Subcutaneous abdominal adipose tissue (tissue), 5 donors: ENCODE data around the gene TM4SF4.

Experiments
- H3K27ac ChIP-seq: one replicate; pipeline ENCODE4 v1.7.0; 2013; ENCODE audit warnings: low read depth, mild to moderate bottlenecking, inconsistent platforms, low read length, moderate library complexity
- H3K27me3 ChIP-seq, 5 donors: one replicate each; pipeline ENCODE4 v1.7.0; 2013; ENCODE audit warnings: low read length in 5 of 5, inconsistent platforms in 1 of 5; ENCODE audit not compliant: control insufficient read depth in 5 of 5, insufficient read depth in 4 of 5
- H3K36me3 ChIP-seq, 5 donors: one replicate each; pipeline ENCODE4 v1.7.0; 2013; ENCODE audit warnings: low read length in 5 of 5; ENCODE audit not compliant: control insufficient read depth in 5 of 5, insufficient read depth in 5 of 5
- H3K4me1 ChIP-seq, 5 donors: one replicate each; pipeline ENCODE4 v1.7.0; 2013; ENCODE audit warnings: low read length in 5 of 5, mild to moderate bottlenecking in 3 of 5, moderate library complexity in 1 of 5; ENCODE audit not compliant: control insufficient read depth in 5 of 5, insufficient read depth in 5 of 5
- H3K4me3 ChIP-seq, 5 donors: one replicate each; pipeline ENCODE4 v1.7.0; 2013; ENCODE audit warnings: low read length in 5 of 5, low read depth in 1 of 5
- H3K9ac ChIP-seq, 5 donors: one replicate each; pipeline ENCODE4 v1.7.0; 2013; ENCODE audit warnings: low read length in 5 of 5, mild to moderate bottlenecking in 4 of 5, moderate library complexity in 3 of 5
- H3K9me3 ChIP-seq, 5 donors: one replicate each; pipeline ENCODE4 v1.7.0; 2013; ENCODE audit warnings: low read length in 5 of 5; ENCODE audit not compliant: control insufficient read depth in 5 of 5
- donor health status: healthy.
- donor health status: healthy.
- donor health status: healthy.
- donor health status: healthy.
- donor health status: healthy.

The TM4SF4 gene

DNA sequence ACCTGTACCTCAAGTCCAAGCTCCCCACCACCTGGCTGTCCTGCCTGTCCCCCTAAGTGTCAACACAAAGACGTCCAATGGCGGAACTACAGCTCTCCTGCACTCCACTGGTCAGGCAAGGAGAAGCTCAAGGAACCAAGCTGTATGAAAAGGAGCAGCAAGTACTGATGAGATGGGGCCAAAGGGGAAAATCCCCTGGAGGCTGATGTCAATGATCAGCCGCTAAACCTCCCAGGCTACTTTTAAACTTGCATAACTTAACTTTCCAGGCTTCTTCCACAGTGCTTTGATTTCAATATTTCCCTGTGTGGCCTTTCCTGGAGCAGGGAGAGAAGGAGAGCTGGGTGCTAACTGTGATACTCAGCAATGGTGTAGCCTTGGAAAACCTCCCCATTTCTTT, 35.0 kb downstream of the TM4SF4 start:
- peaks cover 8 to 30% (median 18%) of the 10 kb centered on the region in 5 donors for H3K4me1 ChIP-seq
- no peak overlapping the region for H3K4me3 ChIP-seq
- no peak overlapping the region for H3K27ac ChIP-seq

DNA sequence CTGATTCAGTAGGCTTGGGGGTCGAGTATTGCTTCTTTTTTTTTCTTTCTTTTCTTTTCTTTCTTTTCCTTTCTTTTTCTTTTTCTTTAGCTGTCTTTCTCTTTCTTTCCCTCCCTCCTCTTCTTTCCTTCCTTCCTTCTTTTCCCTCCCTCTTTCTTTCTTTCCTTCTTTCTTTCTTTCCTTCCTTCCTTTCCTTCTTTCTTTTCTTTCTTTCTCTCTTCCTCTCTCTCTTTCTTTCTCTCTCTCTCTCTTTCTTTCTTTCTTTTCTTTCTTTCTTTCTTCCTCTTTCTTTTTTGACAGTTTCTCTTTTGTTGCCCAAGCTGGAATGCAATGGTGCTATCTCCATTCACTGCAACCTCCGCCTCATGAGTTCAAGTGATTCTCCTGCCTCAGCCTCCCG, 36.0 kb downstream of the TM4SF4 start:
- peaks cover 8 to 30% (median 18%) of the 10 kb centered on the region in 5 donors for H3K4me1 ChIP-seq
- no peaks in the 10 kb centered on the region for H3K9me3 ChIP-seq
- H3K9ac ChIP-seq = no peak overlapping the region
- H3K27me3 ChIP-seq = no peaks in the 10 kb centered on the region
- no peak overlapping the region for H3K4me3 ChIP-seq
- H3K36me3 ChIP-seq = no peaks in the 10 kb centered on the region
- H3K27ac ChIP-seq = no peak overlapping the region

More for the DNA sequence above, 35.0 kb downstream of the TM4SF4 start:
- H3K9me3 ChIP-seq = no peaks in the 10 kb centered on the region
- H3K27me3 ChIP-seq = no peaks in the 10 kb centered on the region
- no peak overlapping the region for H3K9ac ChIP-seq
- H3K36me3 ChIP-seq = no peaks in the 10 kb centered on the region

DNA sequence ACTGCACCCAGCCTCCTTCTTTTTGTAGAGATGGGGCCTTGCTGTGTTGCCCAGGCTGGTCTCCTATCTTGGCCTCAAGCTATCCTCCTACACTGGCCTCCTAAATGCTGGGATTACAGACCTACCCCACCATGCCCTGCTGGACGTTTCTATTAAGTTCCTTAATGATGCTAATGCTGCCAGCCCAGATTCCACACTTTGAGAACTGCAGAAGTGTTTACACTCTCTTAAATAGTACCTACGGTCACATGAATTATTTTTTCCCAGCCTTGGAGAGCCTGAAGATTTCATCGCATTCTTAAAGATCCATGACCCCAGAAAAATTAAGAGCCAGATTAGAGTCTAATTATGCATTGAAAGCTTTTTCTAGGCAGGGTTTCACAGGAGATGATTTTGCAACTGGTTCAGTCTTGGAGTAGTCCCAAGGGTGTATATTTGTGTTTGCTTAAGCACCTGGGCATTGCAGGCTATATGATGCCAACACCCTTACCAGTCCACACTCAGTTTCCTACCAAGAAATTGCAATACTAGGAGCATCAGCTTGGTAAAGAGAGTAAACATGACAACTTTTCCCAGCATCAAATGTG, 36.6 kb downstream of the TM4SF4 start:
- no peak overlapping the region for H3K27ac ChIP-seq
- H3K4me1 ChIP-seq = peaks cover 8 to 29% (median 18%) of the 10 kb centered on the region in 5 donors
- H3K4me3 ChIP-seq = no peak overlapping the region
- H3K9ac ChIP-seq = no peak overlapping the region
- no peaks in the 10 kb centered on the region for H3K27me3 ChIP-seq
- H3K36me3 ChIP-seq = no peaks in the 10 kb centered on the region
- H3K9me3 ChIP-seq = no peaks in the 10 kb centered on the region

DNA sequence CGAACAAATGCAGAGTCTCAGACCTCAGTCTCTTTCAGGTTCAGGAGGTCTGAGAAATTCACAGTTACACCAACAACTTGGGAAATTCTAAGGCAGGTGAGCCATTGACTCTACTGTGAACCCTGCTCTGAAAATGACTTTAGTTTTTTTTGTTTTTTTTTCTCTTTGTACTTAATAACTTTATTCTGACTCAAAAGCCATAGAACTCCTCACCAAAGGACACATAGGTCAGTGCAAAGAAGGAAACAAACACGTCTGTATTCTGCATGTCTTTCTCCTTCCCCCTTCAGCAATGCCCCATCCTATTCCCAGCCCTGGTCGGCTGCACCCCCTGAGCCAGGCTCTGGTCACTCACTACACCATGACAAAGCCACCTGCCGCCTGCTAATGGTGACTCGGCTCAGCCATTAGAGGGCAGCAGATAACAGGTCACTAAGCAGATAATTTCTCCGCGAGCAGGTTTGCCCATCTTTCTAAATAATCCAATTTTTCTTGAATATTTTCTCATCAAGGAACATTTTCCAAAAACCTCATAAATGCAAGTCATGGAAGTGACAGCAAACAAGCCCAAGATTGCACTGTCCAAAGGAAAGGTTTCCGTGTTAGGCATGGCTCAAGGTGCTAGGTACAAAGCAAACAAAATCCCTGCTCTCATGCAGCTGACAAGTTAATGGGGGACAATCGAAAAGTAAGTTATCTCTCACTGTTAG, 37.7 kb downstream of the TM4SF4 start:
- peaks cover 6 to 23% (median 15%) of the 10 kb centered on the region in 5 donors for H3K4me1 ChIP-seq
- no peaks in the 10 kb centered on the region for H3K9me3 ChIP-seq
- no peak overlapping the region for H3K9ac ChIP-seq
- no peak overlapping the region for H3K4me3 ChIP-seq
- H3K36me3 ChIP-seq = peaks cover 0 to 3% (median 0%) of the 10 kb centered on the region in 5 donors
- H3K27me3 ChIP-seq = no peaks in the 10 kb centered on the region
- no peak overlapping the region for H3K27ac ChIP-seq

DNA sequence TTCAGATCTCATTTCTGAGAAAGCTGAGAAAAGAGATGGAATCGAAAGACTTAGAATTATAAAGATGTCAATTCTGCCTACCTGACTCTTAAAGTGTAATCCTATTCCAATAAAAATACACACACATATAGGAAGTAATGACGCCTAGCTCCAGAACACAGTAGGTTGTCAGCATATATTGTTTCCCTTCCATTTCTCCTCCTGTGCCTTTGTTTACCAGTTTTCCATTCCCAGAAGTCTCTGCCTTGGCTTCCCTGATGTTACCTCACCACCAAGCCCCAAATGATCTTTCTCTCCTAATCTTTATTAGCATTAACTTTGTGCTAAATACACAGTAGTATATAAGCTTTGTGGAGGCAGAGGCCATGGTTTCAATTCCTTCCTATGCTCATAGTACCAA, 40.0 kb downstream of the TM4SF4 start:
- Histone ChIP-seq H3K27me3 (no peaks in the 10 kb centered on the region), H3K9me3 (no peaks in the 10 kb centered on the region), H3K9ac (no peak overlapping the region), H3K4me3 (no peak overlapping the region), H3K27ac (no peak overlapping the region), H3K36me3 (peaks cover 0 to 9% (median 4%) of the 10 kb centered on the region in 5 donors), H3K4me1 (peaks cover 0 to 5% (median 4%) of the 10 kb centered on the region in 5 donors)

DNA sequence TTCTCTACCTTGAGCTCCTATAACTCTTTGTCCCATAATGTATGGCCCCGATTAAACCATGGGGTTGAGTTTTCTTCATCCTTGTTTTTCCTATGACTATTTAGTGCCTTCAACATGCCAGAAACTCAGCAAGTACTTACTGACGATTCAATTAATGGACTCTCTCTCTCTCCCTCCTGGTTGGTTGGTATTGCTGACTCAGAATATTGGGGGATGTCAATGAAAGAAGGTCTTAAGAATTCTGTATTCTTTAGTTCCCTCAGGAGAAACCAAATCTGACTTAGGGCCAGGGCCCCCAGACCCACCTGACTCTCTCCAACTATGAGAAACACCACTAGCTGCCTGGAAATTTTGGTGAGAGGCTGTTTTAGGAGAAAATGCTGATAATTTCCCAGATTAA, 40.8 kb downstream of the TM4SF4 start:
- H3K9ac ChIP-seq = no peak overlapping the region
- H3K9me3 ChIP-seq = no peaks in the 10 kb centered on the region
- peaks cover 0 to 12% (median 9%) of the 10 kb centered on the region in 5 donors for H3K36me3 ChIP-seq
- H3K27ac ChIP-seq = no peak overlapping the region
- no peak overlapping the region for H3K4me3 ChIP-seq
- peaks cover 0 to 3% (median 0%) of the 10 kb centered on the region in 5 donors for H3K4me1 ChIP-seq
- no peaks in the 10 kb centered on the region for H3K27me3 ChIP-seq

DNA sequence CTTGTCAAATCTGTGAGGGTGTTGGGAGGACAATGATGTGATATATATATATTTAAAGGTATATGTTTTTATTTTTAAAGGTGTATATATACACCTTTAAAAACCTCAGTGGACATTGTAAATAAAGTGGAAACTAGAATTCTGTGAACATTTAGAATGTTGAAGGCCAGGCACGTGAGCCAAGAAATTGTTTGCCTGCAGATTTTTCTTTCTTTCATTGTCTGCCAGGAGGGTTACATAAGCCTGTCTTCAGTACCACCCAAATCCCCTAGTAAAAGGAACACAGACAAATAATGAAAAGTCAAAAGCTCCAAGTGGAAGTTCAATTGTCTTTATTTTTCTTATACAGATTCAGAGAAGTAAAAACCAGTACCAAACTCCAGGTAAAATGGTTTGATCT, 42.4 kb downstream of the TM4SF4 start:
- H3K36me3 ChIP-seq = peaks cover 8 to 22% (median 14%) of the 10 kb centered on the region in 5 donors
- H3K9me3 ChIP-seq = no peaks in the 10 kb centered on the region
- no peak overlapping the region for H3K9ac ChIP-seq
- H3K27me3 ChIP-seq = no peaks in the 10 kb centered on the region
- peaks cover 0 to 3% (median 0%) of the 10 kb centered on the region in 5 donors for H3K4me1 ChIP-seq
- no peak overlapping the region for H3K27ac ChIP-seq
- no peak overlapping the region for H3K4me3 ChIP-seq

DNA sequence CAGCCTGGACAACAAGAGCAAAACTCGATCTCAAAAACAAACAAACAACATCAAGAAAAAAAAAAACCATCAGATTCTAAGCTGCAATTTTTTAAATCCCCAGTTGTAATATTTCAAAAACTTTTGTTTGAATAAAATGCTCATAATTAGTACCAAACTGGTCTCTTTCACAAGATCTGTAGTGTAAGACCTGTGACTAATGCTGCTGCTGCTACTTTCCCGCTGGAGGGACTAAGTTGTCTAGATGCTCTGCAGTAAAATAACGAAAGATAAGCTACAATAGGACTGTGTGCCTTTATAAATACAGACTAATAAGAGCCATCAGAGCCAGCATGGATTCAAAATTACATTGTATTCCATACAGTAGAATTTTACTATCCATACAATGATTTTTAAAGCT, 45.4 kb downstream of the TM4SF4 start:
- H3K27ac ChIP-seq = no peak overlapping the region
- H3K27me3 ChIP-seq = no peaks in the 10 kb centered on the region
- H3K36me3 ChIP-seq = peaks cover 22 to 36% (median 23%) of the 10 kb centered on the region in 5 donors
- H3K9ac ChIP-seq = no peak overlapping the region
- H3K4me3 ChIP-seq = no peak overlapping the region
- H3K4me1 ChIP-seq = no peaks in the 10 kb centered on the region
- no peaks in the 10 kb centered on the region for H3K9me3 ChIP-seq

DNA sequence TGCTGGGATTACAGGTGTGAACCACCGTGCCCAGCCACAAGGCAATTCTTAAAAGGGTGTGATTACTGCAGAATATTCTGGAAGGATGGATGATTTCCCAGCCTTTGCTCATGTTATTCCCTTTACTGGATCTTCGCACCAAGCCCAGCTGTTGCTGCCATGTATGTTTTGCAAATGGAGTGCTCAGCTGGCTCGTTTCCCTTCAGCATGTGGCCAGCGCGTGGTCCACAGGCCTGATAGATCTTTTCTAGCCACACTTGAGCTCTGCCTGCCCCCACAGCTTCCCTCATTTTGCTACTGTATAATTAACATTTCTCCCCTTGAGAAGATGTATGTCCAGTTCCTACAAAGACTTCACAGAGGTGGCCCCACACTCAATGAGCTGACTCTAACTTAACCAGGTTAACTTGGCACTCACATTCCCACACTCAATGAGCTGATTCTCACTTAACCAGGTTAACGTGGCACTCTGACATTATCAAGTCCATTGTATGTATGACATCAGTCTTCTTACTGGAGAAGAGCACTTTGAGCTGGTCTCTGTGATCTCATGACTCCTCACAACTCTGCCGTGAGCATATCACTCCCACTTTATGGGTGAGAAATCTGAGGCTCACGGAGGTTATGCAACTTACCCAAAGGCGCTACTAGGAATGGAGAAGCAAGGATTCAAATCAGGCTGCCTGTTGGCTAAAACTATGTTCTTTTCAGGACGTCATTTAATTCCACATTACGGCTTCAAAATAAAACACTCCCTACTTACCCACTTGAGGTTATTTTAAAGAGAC, 49.2 kb downstream of the TM4SF4 start:
- peaks cover 0 to 14% (median 3%) of the 10 kb centered on the region in 5 donors for H3K4me1 ChIP-seq
- no peaks in the 10 kb centered on the region for H3K27me3 ChIP-seq
- H3K4me3 ChIP-seq = no peak overlapping the region
- H3K9ac ChIP-seq = no peak overlapping the region
- peaks cover 20 to 38% (median 26%) of the 10 kb centered on the region in 5 donors for H3K36me3 ChIP-seq
- H3K9me3 ChIP-seq = no peaks in the 10 kb centered on the region
- no peak overlapping the region for H3K27ac ChIP-seq
